Liver (tissue), 9 donors: ENCODE results near the gene CPNE9. TPM values are rescaled to one million over a fixed set of nuclear protein-coding genes. Genes with fewer than 3 reads are reported as not detected.

ENCODE experiments used
- DNase-seq: peaks from one replicate; pipeline ENCODE4 v3.0.0-alpha.2; 2017; ENCODE audit warnings: low spot score
- H3K27ac ChIP-seq, 2 donors: one replicate each; pipeline ENCODE4 v1.7.0; 2013; ENCODE audit warnings: inconsistent platforms in 2 of 2, low read length in 2 of 2, control low read depth in 1 of 2, low read depth in 1 of 2, mild to moderate bottlenecking in 1 of 2
- H3K27me3 ChIP-seq, 4 donors: one replicate each; pipeline versions ENCODE4 v1.6.1 to v1.7.0; 2013; ENCODE audit warnings: low read length in 3 of 4, inconsistent platforms in 1 of 4, mild to moderate bottlenecking in 1 of 4, moderate library complexity in 1 of 4; ENCODE audit not compliant: control insufficient read depth in 4 of 4, insufficient read depth in 4 of 4
- H3K36me3 ChIP-seq, 4 donors: one replicate each; pipeline versions ENCODE4 v1.6.1 to v1.7.0; 2013; ENCODE audit warnings: low read length in 3 of 4, mild to moderate bottlenecking in 3 of 4, low read depth in 1 of 4, moderate library complexity in 1 of 4; ENCODE audit not compliant: control insufficient read depth in 4 of 4, insufficient read depth in 3 of 4
- H3K4me1 ChIP-seq, 4 donors: one replicate each; pipeline versions ENCODE4 v1.6.1 to v1.7.0; 2013; ENCODE audit warnings: low read length in 3 of 4, mild to moderate bottlenecking in 3 of 4, moderate library complexity in 1 of 4; ENCODE audit not compliant: control insufficient read depth in 4 of 4, insufficient read depth in 4 of 4
- H3K4me3 ChIP-seq, 3 donors: one replicate each; pipeline versions ENCODE4 v1.6.1 to v1.7.0; 2013; ENCODE audit warnings: low read length in 3 of 3, control low read depth in 1 of 3, low read depth in 1 of 3, mild to moderate bottlenecking in 1 of 3
- H3K9ac ChIP-seq, 2 donors: one replicate each; pipeline ENCODE4 v1.7.0; 2013; ENCODE audit warnings: low read length in 2 of 2, mild to moderate bottlenecking in 2 of 2, moderate library complexity in 2 of 2, control low read depth in 1 of 2, low read depth in 1 of 2
- H3K9me3 ChIP-seq, 4 donors: one replicate each; pipeline versions ENCODE4 v1.6.1 to v1.7.0; 2013; ENCODE audit warnings: low read length in 3 of 4; ENCODE audit not compliant: control insufficient read depth in 4 of 4
- ATF3 ChIP-seq: IDR thresholded peaks from 2 replicates; pipeline ENCODE4 v1.6.1; 2016; ENCODE audit warnings: antibody characterized with exemption
- EGR1 ChIP-seq, 2 donors: IDR thresholded peaks; 2 replicates each; pipeline ENCODE4 v1.6.1; 2016 to 2018; ENCODE audit warnings: antibody characterized with exemption in 2 of 2, low read depth in 2 of 2
- FOXA1 ChIP-seq: IDR thresholded peaks from 2 replicates; pipeline ENCODE4 v1.6.1; 2016; ENCODE audit warnings: antibody characterized with exemption
- FOXA2 ChIP-seq: IDR thresholded peaks from 2 replicates; pipeline ENCODE4 v1.6.1; 2016; ENCODE audit warnings: antibody characterized with exemption
- GABPA ChIP-seq, 2 donors: IDR thresholded peaks in 1 of 2; conservative IDR thresholded peaks in 1 of 2; 2 replicates each; pipeline ENCODE4 v1.6.1; 2016; ENCODE audit warnings: antibody characterized with exemption in 2 of 2, mild to moderate bottlenecking in 1 of 2, moderate library complexity in 1 of 2
- HNF4A ChIP-seq, 2 donors: conservative IDR thresholded peaks; 2 replicates each; pipeline ENCODE4 v1.6.1; 2016; ENCODE audit warnings: antibody characterized with exemption in 2 of 2, mild to moderate bottlenecking in 2 of 2
- HNF4G ChIP-seq: IDR thresholded peaks from 2 replicates; pipeline ENCODE4 v1.6.1; 2016; ENCODE audit warnings: antibody characterized with exemption
- JUND ChIP-seq, 2 donors: IDR thresholded peaks; 2 replicates each; pipeline ENCODE4 v1.6.1; 2016; ENCODE audit warnings: antibody characterized with exemption in 2 of 2
- MAX ChIP-seq: IDR thresholded peaks from 2 replicates; pipeline ENCODE4 v1.6.1; 2016; ENCODE audit warnings: antibody characterized with exemption
- NR2F2 ChIP-seq: IDR thresholded peaks from 2 replicates; pipeline ENCODE4 v1.6.1; 2016; ENCODE audit warnings: antibody characterized with exemption
- RAD21 ChIP-seq, 2 donors: IDR thresholded peaks; 2 replicates each; pipeline ENCODE4 v1.6.1; 2016; ENCODE audit warnings: antibody characterized with exemption in 2 of 2, mild to moderate bottlenecking in 2 of 2
- RXRA ChIP-seq, 2 donors: IDR thresholded peaks; 2 replicates each; pipeline ENCODE4 v1.6.1; 2017 to 2018; ENCODE audit warnings: antibody characterized with exemption in 2 of 2, mild to moderate bottlenecking in 1 of 2
- SP1 ChIP-seq: IDR thresholded peaks from 2 replicates; pipeline ENCODE4 v1.6.1; 2018; ENCODE audit warnings: antibody characterized with exemption, mild to moderate bottlenecking
- TAF1 ChIP-seq: conservative IDR thresholded peaks from 2 replicates; pipeline ENCODE4 v1.6.1; 2016; ENCODE audit warnings: antibody characterized with exemption, mild to moderate bottlenecking
- YY1 ChIP-seq: IDR thresholded peaks from 2 replicates; pipeline ENCODE4 v1.6.1; 2016; ENCODE audit warnings: antibody characterized with exemption, mild to moderate bottlenecking
- ZBTB33 ChIP-seq: IDR thresholded peaks from 2 replicates; pipeline ENCODE4 v1.6.1; 2016; ENCODE audit warnings: antibody characterized with exemption
- WGBS: extraction: QIAGEN DNeasy Blood & Tissue Kit; methylation state at CpG from one replicate; pipeline ENCODE4 v1.1.7; 2013; 5-methylcytosine and 5-hydroxymethylcytosine counted together
- polyA plus RNA-seq, 2 donors: library from polyadenylated mRNA; stranded (reverse) in 1 of 2; unstranded in 1 of 2; fragments of 200-250 nt in 1 of 2; fragments of >200 nt in 1 of 2; fragmentation: Nextera tagmentation in 1 of 2; extraction: Ambion mirVana in 1 of 2; gene quantifications; one replicate each; pipeline versions ENCODE4 v1.2.1 to v1.2.3, GENCODE V29; 2013 to 2015
- total RNA-seq, 2 donors: library from RNA; depleted of rRNA; stranded (reverse); fragments of >200 nt; gene quantifications; one replicate each; pipeline ENCODE4 v1.2.3, GENCODE V29; 2014
- TF ChIP-seq, protein P1 (sequence below): IDR thresholded peaks from 2 replicates; pipeline ENCODE4 v1.6.1; 2016; ENCODE audit warnings: antibody characterized with exemption, mild to moderate bottlenecking
- donor health status: healthy.
- donor health status: healthy.
- donor health status: healthy.
- donor health status: healthy.
- donor health status: healthy.

CPNE9 gene
- total and polyA plus RNA-seq, 4 donors = not detected

GRCh38 chr3:9762871-9763270, 59.2 kb downstream of the CPNE9 start:
- Histone ChIP-seq H3K27ac (no peak overlapping the region), H3K27me3 (no peaks in the 10 kb centered on the region), H3K4me3 (no peak overlapping the region), H3K9me3 (no peaks in the 10 kb centered on the region), H3K9ac (no peak overlapping the region), H3K36me3 (peaks cover 7 to 42% (median 30%) of the 10 kb centered on the region in 4 donors), H3K4me1 (no peaks in the 10 kb centered on the region)
- no peak for DNase-seq
- no peak for TF ChIP-seq HNF4A (conservative IDR thresholded peaks at IDR 0.05)
- no peak for TF ChIP-seq YY1
- TF ChIP-seq GABPA (IDR thresholded peaks at IDR 0.05 in 1 of 2, conservative IDR thresholded peaks at IDR 0.05 in 1 of 2) = no peak
- no peak for TF ChIP-seq FOXA2
- no peak for TF ChIP-seq FOXA1
- TF ChIP-seq RAD21 (IDR thresholded peaks at IDR 0.05) = no peak
- no peak for TF ChIP-seq HNF4G
- no peak for TF ChIP-seq TAF1
- no peak for TF ChIP-seq JUND (IDR thresholded peaks at IDR 0.05)
- TF ChIP-seq, protein P1, sequence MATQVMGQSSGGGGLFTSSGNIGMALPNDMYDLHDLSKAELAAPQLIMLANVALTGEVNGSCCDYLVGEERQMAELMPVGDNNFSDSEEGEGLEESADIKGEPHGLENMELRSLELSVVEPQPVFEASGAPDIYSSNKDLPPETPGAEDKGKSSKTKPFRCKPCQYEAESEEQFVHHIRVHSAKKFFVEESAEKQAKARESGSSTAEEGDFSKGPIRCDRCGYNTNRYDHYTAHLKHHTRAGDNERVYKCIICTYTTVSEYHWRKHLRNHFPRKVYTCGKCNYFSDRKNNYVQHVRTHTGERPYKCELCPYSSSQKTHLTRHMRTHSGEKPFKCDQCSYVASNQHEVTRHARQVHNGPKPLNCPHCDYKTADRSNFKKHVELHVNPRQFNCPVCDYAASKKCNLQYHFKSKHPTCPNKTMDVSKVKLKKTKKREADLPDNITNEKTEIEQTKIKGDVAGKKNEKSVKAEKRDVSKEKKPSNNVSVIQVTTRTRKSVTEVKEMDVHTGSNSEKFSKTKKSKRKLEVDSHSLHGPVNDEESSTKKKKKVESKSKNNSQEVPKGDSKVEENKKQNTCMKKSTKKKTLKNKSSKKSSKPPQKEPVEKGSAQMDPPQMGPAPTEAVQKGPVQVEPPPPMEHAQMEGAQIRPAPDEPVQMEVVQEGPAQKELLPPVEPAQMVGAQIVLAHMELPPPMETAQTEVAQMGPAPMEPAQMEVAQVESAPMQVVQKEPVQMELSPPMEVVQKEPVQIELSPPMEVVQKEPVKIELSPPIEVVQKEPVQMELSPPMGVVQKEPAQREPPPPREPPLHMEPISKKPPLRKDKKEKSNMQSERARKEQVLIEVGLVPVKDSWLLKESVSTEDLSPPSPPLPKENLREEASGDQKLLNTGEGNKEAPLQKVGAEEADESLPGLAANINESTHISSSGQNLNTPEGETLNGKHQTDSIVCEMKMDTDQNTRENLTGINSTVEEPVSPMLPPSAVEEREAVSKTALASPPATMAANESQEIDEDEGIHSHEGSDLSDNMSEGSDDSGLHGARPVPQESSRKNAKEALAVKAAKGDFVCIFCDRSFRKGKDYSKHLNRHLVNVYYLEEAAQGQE = no peak
- no peak for TF ChIP-seq EGR1 (IDR thresholded peaks at IDR 0.05; ENCODE audit: low read depth in 2 of 2)
- TF ChIP-seq MAX = no peak
- 95% methylated on average over 8 of the region's 8 CpGs for WGBS

GRCh38 chr3:9765865-9766264, 62.2 kb downstream of the CPNE9 start:
- peaks cover 6 to 25% (median 14%) of the 10 kb centered on the region in 4 donors for H3K4me1 ChIP-seq
- no peak overlapping the region for H3K9ac ChIP-seq
- no peaks in the 10 kb centered on the region for H3K9me3 ChIP-seq
- DNase-seq = no peak
- H3K4me3 ChIP-seq = no peak overlapping the region
- TF ChIP-seq RAD21 (IDR thresholded peaks at IDR 0.05) (no peak), ZBTB33 (no peak), MAX (no peak)
- H3K27ac ChIP-seq = no peak overlapping the region
- H3K36me3 ChIP-seq = peaks cover 0 to 20% (median 16%) of the 10 kb centered on the region in 4 donors
- no peaks in the 10 kb centered on the region for H3K27me3 ChIP-seq
- WGBS = 99% methylated on average over 4 of the region's 4 CpGs

DNA sequence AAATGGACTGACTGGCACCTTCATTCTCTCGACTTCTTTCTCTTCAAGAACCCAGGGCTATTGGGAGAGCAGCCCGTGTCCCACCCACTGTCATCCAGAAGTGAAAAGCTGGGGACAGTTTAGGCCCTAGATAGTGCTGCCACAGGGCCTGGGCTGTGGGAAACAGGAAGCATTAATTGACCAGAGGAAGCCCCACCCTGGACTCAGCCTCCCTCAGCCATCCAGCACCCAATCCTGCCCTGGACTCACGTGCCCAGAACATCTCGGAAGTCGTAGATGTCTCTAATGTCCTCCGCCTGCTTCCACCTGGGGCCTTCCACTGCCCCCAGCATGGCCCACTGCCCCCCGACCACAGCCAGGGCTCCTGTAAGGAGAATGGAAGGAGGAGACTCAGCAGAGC, 63.8 kb downstream of the CPNE9 start:
- no peak for DNase-seq
- WGBS = 77% methylated on average over 7 of the region's 7 CpGs
- Histone ChIP-seq H3K9me3 (no peaks in the 10 kb centered on the region), H3K4me1 (peaks cover 8 to 28% (median 20%) of the 10 kb centered on the region in 4 donors), H3K27me3 (no peaks in the 10 kb centered on the region), H3K27ac (no peak overlapping the region), H3K9ac (no peak overlapping the region), H3K4me3 (no peak overlapping the region), H3K36me3 (peaks cover 0 to 10% (median 5%) of the 10 kb centered on the region in 4 donors)
- TF ChIP-seq GABPA (IDR thresholded peaks at IDR 0.05 in 1 of 2, conservative IDR thresholded peaks at IDR 0.05 in 1 of 2) (no peak), YY1 (no peak), FOXA2 (no peak), SP1 (no peak), RXRA (IDR thresholded peaks at IDR 0.05) (no peak), JUND (IDR thresholded peaks at IDR 0.05) (no peak), EGR1 (IDR thresholded peaks at IDR 0.05; ENCODE audit: low read depth in 2 of 2) (no peak), ATF3 (no peak), NR2F2 (no peak), TAF1 (no peak)
- TF ChIP-seq, protein P1 = no peak
